H1 (cell line): ENCODE results near the gene GDF2.

Experiments
- GABPA ChIP-seq: IDR thresholded peaks from 2 replicates; pipeline ENCODE4 v1.6.1; 2011; ENCODE audit warnings: mild to moderate bottlenecking, low read length, moderate library complexity, borderline replicate concordance; ENCODE audit not compliant: insufficient read depth
- HDAC2 ChIP-seq, 2 experiments: fragments of 300-600 bp in 1 of 2; sonication (generic) in 1 of 2; IDR thresholded peaks; 2 replicates each; pipeline ENCODE4 v1.6.1; 2011 to 2012; ENCODE audit warnings: low read depth in 2 of 2, low read length in 2 of 2, mild to moderate bottlenecking in 2 of 2, moderate library complexity in 2 of 2, borderline replicate concordance in 1 of 2, inconsistent platforms in 1 of 2
- HDAC6 ChIP-seq: IDR thresholded peaks from one replicate; pipeline ENCODE4 v1.7.1; 2012; ENCODE audit warnings: low read depth, mild to moderate bottlenecking, inconsistent platforms, low read length, moderate library complexity
- POLR2AphosphoS5 ChIP-seq: IDR thresholded peaks from 2 replicates; pipeline ENCODE4 v1.6.1; 2011; ENCODE audit warnings: low read depth, low read length
- SIN3A ChIP-seq, 2 experiments: IDR thresholded peaks in 1 of 2; conservative IDR thresholded peaks in 1 of 2; 2 replicates each; pipeline ENCODE4 v1.6.1; 2011 to 2012; ENCODE audit warnings: low read length in 2 of 2, improper control_type of control experiment in 1 of 2, low read depth in 1 of 2, mild to moderate bottlenecking in 1 of 2
- TCF12 ChIP-seq: IDR thresholded peaks from 2 replicates; pipeline ENCODE4 v1.6.1; 2011; ENCODE audit warnings: low read depth, mild to moderate bottlenecking, low read length
- ZNF274 ChIP-seq: IDR thresholded peaks from 2 replicates; pipeline ENCODE4 v1.7.0; 2012; ENCODE audit warnings: low read length, borderline replicate concordance; ENCODE audit errors: extremely low read depth
- TF ChIP-seq, protein P1 (sequence below), 3 experiments: IDR thresholded peaks; 1 replicate in 2 of 3; 2 replicates in 1 of 3; pipeline versions ENCODE4 v1.5.1 to v1.6.1; 2011; ENCODE audit warnings: low read length in 3 of 3, mild to moderate bottlenecking in 3 of 3, inconsistent platforms in 2 of 3, low read depth in 1 of 3, moderate library complexity in 1 of 3; ENCODE audit not compliant: insufficient read depth in 1 of 3; ENCODE audit errors: control extremely low read depth in 1 of 3
- TF ChIP-seq, protein P2 (sequence below): IDR thresholded peaks from 2 replicates; pipeline ENCODE4 v1.6.1; 2012; ENCODE audit warnings: inconsistent platforms
- TF ChIP-seq, protein P3 (sequence below): IDR thresholded peaks from 2 replicates; pipeline ENCODE4 v1.6.1; 2012; ENCODE audit warnings: low read length, inconsistent platforms

DNA sequence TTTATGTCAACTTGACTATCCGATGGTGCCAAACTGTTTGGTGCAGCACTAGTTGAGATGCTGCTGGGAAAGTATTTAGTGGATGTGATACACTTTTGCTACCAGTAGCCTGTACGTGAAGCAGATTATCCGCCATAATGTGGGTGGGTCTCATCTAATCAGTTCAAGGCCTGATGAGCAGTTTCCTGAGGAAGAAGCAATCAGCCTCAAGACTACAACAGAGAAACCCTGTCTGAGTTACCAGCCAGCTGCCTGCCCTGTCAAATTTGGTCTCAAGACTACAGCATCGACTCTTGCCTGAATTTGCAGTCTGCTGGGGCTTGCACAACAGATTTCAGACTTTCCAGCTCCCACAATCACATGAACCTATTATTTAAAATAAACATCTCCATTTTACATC, 15.1 kb downstream of the GDF2 start:
- TF ChIP-seq SIN3A (conservative IDR thresholded peaks at IDR 0.05 in 1 of 2, IDR thresholded peaks at IDR 0.05 in 1 of 2; ENCODE audit: low read depth in 1 of 2, low read length in 2 of 2) (no peak), HDAC6 (no peak), GABPA (no peak), ZNF274 (no peak), TCF12 (no peak), HDAC2 (IDR thresholded peaks at IDR 0.05; ENCODE audit: borderline replicate concordance in 1 of 2, low read depth in 2 of 2, low read length in 2 of 2) (no peak), POLR2AphosphoS5 (no peak)
- TF ChIP-seq, protein P1, sequence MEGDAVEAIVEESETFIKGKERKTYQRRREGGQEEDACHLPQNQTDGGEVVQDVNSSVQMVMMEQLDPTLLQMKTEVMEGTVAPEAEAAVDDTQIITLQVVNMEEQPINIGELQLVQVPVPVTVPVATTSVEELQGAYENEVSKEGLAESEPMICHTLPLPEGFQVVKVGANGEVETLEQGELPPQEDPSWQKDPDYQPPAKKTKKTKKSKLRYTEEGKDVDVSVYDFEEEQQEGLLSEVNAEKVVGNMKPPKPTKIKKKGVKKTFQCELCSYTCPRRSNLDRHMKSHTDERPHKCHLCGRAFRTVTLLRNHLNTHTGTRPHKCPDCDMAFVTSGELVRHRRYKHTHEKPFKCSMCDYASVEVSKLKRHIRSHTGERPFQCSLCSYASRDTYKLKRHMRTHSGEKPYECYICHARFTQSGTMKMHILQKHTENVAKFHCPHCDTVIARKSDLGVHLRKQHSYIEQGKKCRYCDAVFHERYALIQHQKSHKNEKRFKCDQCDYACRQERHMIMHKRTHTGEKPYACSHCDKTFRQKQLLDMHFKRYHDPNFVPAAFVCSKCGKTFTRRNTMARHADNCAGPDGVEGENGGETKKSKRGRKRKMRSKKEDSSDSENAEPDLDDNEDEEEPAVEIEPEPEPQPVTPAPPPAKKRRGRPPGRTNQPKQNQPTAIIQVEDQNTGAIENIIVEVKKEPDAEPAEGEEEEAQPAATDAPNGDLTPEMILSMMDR (IDR thresholded peaks at IDR 0.05; ENCODE audit: control extremely low read depth in 1 of 3, insufficient read depth in 1 of 3, low read depth in 1 of 3, low read length in 3 of 3) = no peak
- TF ChIP-seq, protein P2, sequence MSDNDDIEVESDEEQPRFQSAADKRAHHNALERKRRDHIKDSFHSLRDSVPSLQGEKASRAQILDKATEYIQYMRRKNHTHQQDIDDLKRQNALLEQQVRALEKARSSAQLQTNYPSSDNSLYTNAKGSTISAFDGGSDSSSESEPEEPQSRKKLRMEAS = no peak
- TF ChIP-seq, protein P3, sequence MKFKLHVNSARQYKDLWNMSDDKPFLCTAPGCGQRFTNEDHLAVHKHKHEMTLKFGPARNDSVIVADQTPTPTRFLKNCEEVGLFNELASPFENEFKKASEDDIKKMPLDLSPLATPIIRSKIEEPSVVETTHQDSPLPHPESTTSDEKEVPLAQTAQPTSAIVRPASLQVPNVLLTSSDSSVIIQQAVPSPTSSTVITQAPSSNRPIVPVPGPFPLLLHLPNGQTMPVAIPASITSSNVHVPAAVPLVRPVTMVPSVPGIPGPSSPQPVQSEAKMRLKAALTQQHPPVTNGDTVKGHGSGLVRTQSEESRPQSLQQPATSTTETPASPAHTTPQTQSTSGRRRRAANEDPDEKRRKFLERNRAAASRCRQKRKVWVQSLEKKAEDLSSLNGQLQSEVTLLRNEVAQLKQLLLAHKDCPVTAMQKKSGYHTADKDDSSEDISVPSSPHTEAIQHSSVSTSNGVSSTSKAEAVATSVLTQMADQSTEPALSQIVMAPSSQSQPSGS = no peak
